Neural cell (in vitro differentiated cells): ENCODE data around the gene ARSA.
"Not testable (repeated sequence)": the region's sequence is repeated elsewhere in the genome, so short reads cannot be mapped to it uniquely, and the experiment has no call there.

Source experiments
- CTCF ChIP-seq: fragments of 450-650 bp; IDR thresholded peaks from 2 replicates; pipeline ENCODE4 v1.5.1; 2014; ENCODE audit warnings: antibody characterized with exemption, mild to moderate bottlenecking, moderate library complexity; ENCODE audit not compliant: poor library complexity, severe bottlenecking
- EP300 ChIP-seq: fragments of 450-650 bp; conservative IDR thresholded peaks from 2 replicates; pipeline ENCODE4 v1.6.1; 2014; ENCODE audit warnings: antibody characterized with exemption, mild to moderate bottlenecking, moderate library complexity; ENCODE audit not compliant: poor library complexity, severe bottlenecking
- EZH2 ChIP-seq: fragments of 200-600, 300-800 bp; shearing (Covaris generic), sonication (generic); IDR thresholded peaks from 2 replicates; pipeline ENCODE4 v1.6.1; 2014; ENCODE audit warnings: antibody characterized with exemption, low read length, borderline replicate concordance, mild to moderate bottlenecking; ENCODE audit not compliant: insufficient read depth, poor library complexity, severe bottlenecking
- MXI1 ChIP-seq: fragments of 450-650 bp; conservative IDR thresholded peaks from 2 replicates; pipeline ENCODE4 v1.6.1; 2014; ENCODE audit warnings: antibody characterized with exemption, mild to moderate bottlenecking; ENCODE audit not compliant: poor library complexity, severe bottlenecking
- POLR2AphosphoS5 ChIP-seq: IDR thresholded peaks from 2 replicates; pipeline ENCODE4 v1.6.1; 2012
- RAD21 ChIP-seq: fragments of 450-650 bp; conservative IDR thresholded peaks from 2 replicates; pipeline ENCODE4 v1.6.1; 2014; ENCODE audit warnings: antibody characterized with exemption, mild to moderate bottlenecking, moderate library complexity
- REST ChIP-seq: IDR thresholded peaks from 2 replicates; pipeline ENCODE4 v1.6.1; 2012; ENCODE audit warnings: borderline replicate concordance
- SMC3 ChIP-seq: fragments of 450-650 bp; conservative IDR thresholded peaks from 2 replicates; pipeline ENCODE4 v1.6.1; 2014; ENCODE audit warnings: antibody characterized with exemption, mild to moderate bottlenecking, moderate library complexity; ENCODE audit not compliant: poor library complexity
- TAF1 ChIP-seq: IDR thresholded peaks from 2 replicates; pipeline ENCODE4 v1.6.1; 2012; ENCODE audit warnings: low read depth

GRCh38 chr22:50654664-50655063 lies 26.7 kb upstream of the ARSA start:
- not testable (repeated sequence) for TF ChIP-seq MXI1, POLR2AphosphoS5, EP300, CTCF, EZH2, REST, TAF1, RAD21, SMC3
